DMS153 treated with DMSO at 0.1 percent for 48 hours (cell line): ENCODE data around the gene PCDHA13.
"Not testable (repeated sequence)": the region's sequence is repeated elsewhere in the genome, so short reads cannot be mapped to it uniquely, and the experiment has no call there.

ENCODE experiments used
- DNase-seq: peaks from one replicate; lab custom pipeline; 2025; ENCODE audit not compliant: unreplicated experiment; lab: John Stamatoyannopoulos, UW

The PCDHA13 gene

GRCh38 chr5:140881889-140882590 lies at the start of gene PCDHA13:
Gene PCDHA13, plus strand, starts transcription at chr5:140882124. Its CDS starts 145 bp downstream, at chr5:140882269.
- DNase-seq, result no peak

- DNase-seq, result no peak
Measured at GRCh38 chr5:140833993-140834392, 47.9 kb upstream of the PCDHA13 start, which contains the start of gene PCDHA7. Gene PCDHA7, plus strand, starts transcription at chr5:140834269. Its CDS starts 115 bp downstream, at chr5:140834384.

- DNase-seq, result not testable (repeated sequence)
Measured at GRCh38 chr5:140834439-140835008, 47.4 kb upstream of the PCDHA13 start.

GRCh38 chr5:140835622-140836510 lies 46.1 kb upstream of the PCDHA13 start:
- DNase-seq, result no peak

- DNase-seq, result no peak
Measured at GRCh38 chr5:140840978-140841962, 40.7 kb upstream of the PCDHA13 start, which contains the start of gene PCDHA8. Gene PCDHA8, plus strand, starts transcription at chr5:140841187. Its CDS starts 135 bp downstream, at chr5:140841322.

GRCh38 chr5:140842798-140843733 lies 38.9 kb upstream of the PCDHA13 start:
- DNase-seq, result no peak

GRCh38 chr5:140848139-140849102 lies 33.5 kb upstream of the PCDHA13 start, which contains the start of gene PCDHA9:
Gene PCDHA9, plus strand, starts transcription at chr5:140848382. Its CDS starts 114 bp downstream, at chr5:140848496.
- DNase-seq, result not testable (repeated sequence)

- not testable (repeated sequence) for DNase-seq
Measured at GRCh38 chr5:140849831-140850634, 31.9 kb upstream of the PCDHA13 start.

GRCh38 chr5:140855772-140856674 lies 25.9 kb upstream of the PCDHA13 start, which contains the start of gene PCDHA10:
Gene PCDHA10, plus strand, starts transcription at chr5:140855897. Its CDS starts 152 bp downstream, at chr5:140856049.
- no peak for DNase-seq

- DNase-seq, result no peak
Measured at GRCh38 chr5:140857177-140857986, 24.5 kb upstream of the PCDHA13 start.

GRCh38 chr5:140857987-140858240 lies 24.0 kb upstream of the PCDHA13 start:
- no peak for DNase-seq

- DNase-seq, result no peak
Measured at GRCh38 chr5:140862441-140863295, 19.3 kb upstream of the PCDHA13 start.

GRCh38 chr5:140868721-140869554 lies 13.0 kb upstream of the PCDHA13 start, which contains the start of gene PCDHA11:
Gene PCDHA11, plus strand, starts transcription at chr5:140868957. Its CDS starts 147 bp downstream, at chr5:140869104.
- no peak for DNase-seq

GRCh38 chr5:140869555-140869886 lies 12.4 kb upstream of the PCDHA13 start:
- DNase-seq, result no peak
